Activated CD8-positive, alpha-beta T cell treated with anti-CD3 and anti-CD28 coated beads for 36 hours (primary cell): ENCODE results near the gene JMJD8. TPM values are rescaled to one million over a fixed set of nuclear protein-coding genes. Genes with fewer than 3 reads are reported as not detected.

Source experiments
- ATAC-seq: fragments of 200-7000 bp; cut with Tn5 transposase; one replicate; pipeline ENCODE4 v1.10.0; 2021; ENCODE audit warnings: mild to moderate bottlenecking, moderate library complexity
- CTCF ChIA-PET: fragments of 350-600 bp; sonication (Branson Sonifier 250); formaldehyde crosslinking; loops from one replicate; lab custom pipeline; 2021; ENCODE audit warnings: antibody characterized with exemption; lab: Charles Lee
- POLR2A ChIA-PET: fragments of 350-600 bp; sonication (Branson Sonifier 250); formaldehyde crosslinking; loops from one replicate; lab custom pipeline; 2021; ENCODE audit warnings: antibody characterized with exemption; lab: Charles Lee
- DNase-seq: peaks from one replicate; pipeline ENCODE4 v3.0.0-alpha.2; 2020
- H3K27ac Mint-ChIP-seq: one replicate; pipeline ENCODE4 v1.8.0; 2021; ENCODE audit warnings: mild to moderate bottlenecking, mixed read lengths
- H3K27me3 Mint-ChIP-seq: one replicate; pipeline ENCODE4 v1.8.0; 2021; ENCODE audit warnings: mixed read lengths
- H3K36me3 Mint-ChIP-seq: one replicate; pipeline ENCODE4 v1.8.0; 2021; ENCODE audit warnings: low read depth, mixed read lengths
- H3K4me1 Mint-ChIP-seq: one replicate; pipeline ENCODE4 v1.8.0; 2021; ENCODE audit warnings: low read depth, mixed read lengths
- H3K4me3 Mint-ChIP-seq: one replicate; pipeline ENCODE4 v1.8.0; 2021; ENCODE audit warnings: mild to moderate bottlenecking, moderate library complexity, mixed read lengths
- H3K9me3 Mint-ChIP-seq: one replicate; pipeline ENCODE4 v1.8.0; 2021; ENCODE audit warnings: mixed read lengths
- CTCF ChIP-seq: fragments of 200-600 bp; IDR thresholded peaks from one replicate; pipeline ENCODE4 v1.8.0; 2022; ENCODE audit warnings: antibody characterized with exemption, mild to moderate bottlenecking
- intact Hi-C: fragments of 100-400 bp; cut with micrococcal nuclease; formaldehyde crosslinking; loops from one replicate; pipeline ENCODE4 v1.10.0; 2022
- total RNA-seq, 2 experiments: library from RNA; stranded (reverse); gene quantifications; one replicate each; pipeline ENCODE4 v1.2.3, GENCODE V29; 2021

Gene JMJD8
- total RNA-seq, 2 experiments from 2014 or later, result 26.2 to 28.7 TPM

DNA sequence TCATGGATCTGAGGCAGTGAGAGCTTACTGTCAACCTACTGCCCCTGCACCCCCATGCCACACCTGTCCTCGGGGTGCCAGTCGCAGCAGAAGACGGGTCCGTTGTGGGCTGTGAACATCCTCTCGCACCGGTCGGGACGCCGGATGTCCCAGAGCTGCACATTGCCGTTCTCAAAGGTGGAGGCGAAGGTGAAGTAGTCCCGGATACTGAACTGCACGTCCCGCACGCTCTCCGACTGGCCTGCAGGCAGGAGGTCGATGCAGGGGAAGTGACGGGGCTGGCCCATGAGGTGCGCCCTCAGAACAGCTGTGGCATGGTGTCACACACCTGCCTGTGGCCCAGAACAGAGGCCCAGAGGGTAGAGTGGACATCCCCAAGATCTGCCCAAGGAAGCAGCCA is 3.4 kb upstream of the JMJD8 start:
- no peak for ATAC-seq
- intact Hi-C loops, result no loop called here
- peaks cover 45% of the 10 kb centered on the region for H3K4me1 Mint-ChIP-seq
- TF ChIP-seq CTCF, result no peak
- H3K27ac Mint-ChIP-seq, result no peak overlapping the region
- POLR2A ChIA-PET, result interaction anchor here (1.1 kb wide), 1 partner anchor 19 kb away, joined by 3 read pairs; no protein-coding TSS in a partner anchor
- CTCF ChIA-PET, result interaction anchor here (1.0 to 1.1 kb wide), 2 partner anchors 33 to 98 kb away, joined by 3 read pairs; no protein-coding TSS in a partner anchor
- no peaks in the 10 kb centered on the region for H3K27me3 Mint-ChIP-seq
- H3K36me3 Mint-ChIP-seq, result peaks cover 15% of the 10 kb centered on the region
- H3K4me3 Mint-ChIP-seq, result no peak overlapping the region
- DNase-seq, result no peak
- H3K9me3 Mint-ChIP-seq, result no peaks in the 10 kb centered on the region

DNA sequence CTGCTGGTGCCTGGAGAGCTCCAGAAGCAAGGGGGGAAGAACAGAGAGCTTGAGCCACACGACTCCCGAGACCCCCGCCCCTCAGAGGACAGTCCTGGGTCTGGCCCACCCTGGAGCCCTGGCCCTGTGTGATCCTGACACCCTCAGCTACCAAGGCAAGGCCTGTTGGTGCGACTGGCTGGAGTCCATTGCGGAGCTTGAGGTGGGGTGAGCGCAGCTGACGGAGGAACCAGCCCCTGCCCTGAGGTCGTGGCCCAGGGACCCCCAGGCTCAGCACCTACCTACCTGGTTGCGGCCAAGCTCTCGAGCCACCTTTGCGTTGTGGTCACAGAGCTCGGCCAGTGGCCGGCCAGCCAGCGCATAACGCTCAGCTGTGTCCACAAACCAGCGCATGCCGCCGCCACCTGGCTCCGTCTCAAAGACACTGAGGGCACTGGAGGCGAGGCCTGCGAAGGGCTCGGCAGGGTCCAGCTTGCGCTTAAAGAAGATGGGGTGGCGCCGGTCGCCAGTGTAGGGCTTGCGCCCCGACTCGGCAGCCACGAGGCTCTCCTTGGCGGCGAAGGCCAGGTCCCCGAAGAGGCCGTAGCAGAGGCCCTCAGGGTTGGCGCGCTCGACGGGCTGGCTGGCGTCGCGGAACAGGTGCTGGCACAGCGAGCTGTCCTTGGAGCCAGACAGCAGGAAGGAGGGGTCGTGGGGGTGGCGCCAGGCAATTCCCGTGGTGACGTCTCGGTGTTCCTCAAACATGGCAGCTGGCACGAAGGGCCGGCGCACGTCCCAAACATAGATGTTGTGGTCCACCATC is 2.5 kb upstream of the JMJD8 start:
- DNase-seq (no peak), ATAC-seq (no peak)
- H3K4me1 Mint-ChIP-seq, result peaks cover 52% of the 10 kb centered on the region
- H3K27me3 Mint-ChIP-seq, result no peaks in the 10 kb centered on the region
- ChIA-PET CTCF (interaction anchor here (0.5 to 1.2 kb wide), 3 partner anchors 9 to 54 kb away, joined by 3 read pairs; partner anchors contain the start of genes CIAO3 and RHBDL1), POLR2A (interaction anchor here (1.1 to 1.3 kb wide), 2 partner anchors 20 to 39 kb away, joined by 3 read pairs; no protein-coding TSS in a partner anchor)
- H3K36me3 Mint-ChIP-seq, result peaks cover 21% of the 10 kb centered on the region
- no peak for TF ChIP-seq CTCF
- no peak overlapping the region for H3K27ac Mint-ChIP-seq
- H3K4me3 Mint-ChIP-seq, result no peak overlapping the region
- intact Hi-C loops, result no loop called here
- no peaks in the 10 kb centered on the region for H3K9me3 Mint-ChIP-seq

DNA sequence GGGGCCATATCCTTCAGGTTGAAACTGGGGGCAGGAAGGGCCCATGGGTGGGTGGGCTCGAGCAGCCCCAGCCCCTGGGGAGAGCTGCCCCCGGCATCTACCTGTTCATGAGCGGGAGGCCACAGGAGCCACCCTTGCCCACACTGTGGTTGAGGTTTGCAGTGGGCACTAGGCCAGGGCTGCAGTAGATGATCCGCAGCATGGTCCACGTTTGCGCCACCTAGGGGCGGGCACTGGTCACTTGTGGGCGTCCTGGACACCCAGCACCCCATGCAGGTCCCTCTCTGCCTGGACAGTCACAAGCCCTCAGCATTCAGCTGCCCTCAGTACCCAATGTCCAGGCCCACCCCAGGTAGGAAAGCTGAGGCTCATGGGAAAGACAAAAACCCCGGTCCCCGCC is 1.8 kb upstream of the JMJD8 start:
- DNase-seq, result no peak
- ATAC-seq, result no peak
- intact Hi-C loops, result no loop called here
- peak; percentile 40 for TF ChIP-seq CTCF
- ChIA-PET POLR2A (interaction anchor here (1.3 kb wide), 1 partner anchor 38 kb away, joined by 3 read pairs; no protein-coding TSS in a partner anchor), CTCF (interaction anchor here (0.5 to 1.2 kb wide), 3 partner anchors 9 to 55 kb away, joined by 3 read pairs; partner anchors contain the start of genes CIAO3 and RHBDL1)
- Mint-ChIP-seq H3K4me3 (no peak overlapping the region), H3K27ac (no peak overlapping the region), H3K36me3 (peaks cover 26% of the 10 kb centered on the region), H3K4me1 (peaks cover 56% of the 10 kb centered on the region), H3K9me3 (no peaks in the 10 kb centered on the region), H3K27me3 (no peaks in the 10 kb centered on the region)

- Mint-ChIP-seq H3K9me3 (no peaks in the 10 kb centered on the region), H3K36me3 (peaks cover 26% of the 10 kb centered on the region), H3K27ac (no peak overlapping the region), H3K4me3 (no peak overlapping the region), H3K27me3 (no peaks in the 10 kb centered on the region), H3K4me1 (peaks cover 55% of the 10 kb centered on the region)
- TF ChIP-seq CTCF, result no peak
- POLR2A ChIA-PET, result interaction anchor here (0.8 to 1.3 kb wide), 5 partner anchors 8 to 51 kb away, joined by 3 to 5 read pairs (median 4); partner anchors contain the start of gene METTL26
- intact Hi-C loops, result no loop called here
- ATAC-seq, result no peak
- DNase-seq, result no peak
- CTCF ChIA-PET, result interaction anchor here (1.2 kb wide), 1 partner anchor 10 kb away, joined by 3 read pairs; no protein-coding TSS in a partner anchor
Observed at GRCh38 chr16:684961-685696, 995 bp upstream of the JMJD8 start.
